HEK293 (cell line): ENCODE data around the gene COL4A1.

Source experiments
- YY1 ChIP-seq: fragments of 450-650 bp; formaldehyde crosslinking; IDR thresholded peaks from 2 replicates; pipeline ENCODE4 v1.5.1; 2018; ENCODE audit warnings: missing biosample characterization, missing genetic modification characterization
- ZNF37A ChIP-seq: fragments of 450-650 bp; IDR thresholded peaks from 2 replicates; pipeline ENCODE4 v1.5.1; 2018; ENCODE audit warnings: missing biosample characterization, missing genetic modification characterization

GRCh38 chr13:110339263-110339662 lies 32.3 kb upstream of the COL4A1 start:
- TF ChIP-seq YY1 (tag by site-specific recombination) (no peak), ZNF37A (no peak)
